Esophagus (tissue), 2 donors: ENCODE measurements around the gene CDKAL1. TPM values are rescaled to one million over a fixed set of nuclear protein-coding genes. Genes with fewer than 3 reads are reported as not detected.

Experiments
- H3K27ac ChIP-seq, 2 donors: one replicate each; pipeline ENCODE4 v1.5.1; 2013; ENCODE audit warnings: low read depth in 2 of 2, mild to moderate bottlenecking in 2 of 2, inconsistent platforms in 1 of 2, low read length in 1 of 2, moderate library complexity in 1 of 2
- H3K27me3 ChIP-seq, 2 donors: one replicate each; pipeline ENCODE4 v1.6.1; 2013; ENCODE audit warnings: low read length in 2 of 2, control low read depth in 1 of 2, mild to moderate bottlenecking in 1 of 2; ENCODE audit not compliant: insufficient read depth in 2 of 2, control insufficient read depth in 1 of 2
- H3K36me3 ChIP-seq, 2 donors: one replicate each; pipeline ENCODE4 v1.6.1; 2013; ENCODE audit warnings: low read length in 1 of 2; ENCODE audit not compliant: control insufficient read depth in 2 of 2, insufficient read depth in 2 of 2
- H3K4me1 ChIP-seq, 2 donors: one replicate each; pipeline ENCODE4 v1.6.1; 2013; ENCODE audit warnings: low read length in 1 of 2; ENCODE audit not compliant: control insufficient read depth in 2 of 2, insufficient read depth in 2 of 2
- H3K4me3 ChIP-seq, 2 donors: one replicate each; pipeline ENCODE4 v1.5.1; 2013; ENCODE audit warnings: low read length in 2 of 2, mild to moderate bottlenecking in 2 of 2, low read depth in 1 of 2, moderate library complexity in 1 of 2
- H3K9me3 ChIP-seq, 2 donors: one replicate each; pipeline ENCODE4 v1.6.1; 2013; ENCODE audit warnings: mild to moderate bottlenecking in 2 of 2, low read depth in 1 of 2, low read length in 1 of 2, moderate library complexity in 1 of 2; ENCODE audit not compliant: control insufficient read depth in 2 of 2, insufficient read depth in 1 of 2
- WGBS, 2 donors: extraction: QIAGEN DNeasy Blood & Tissue Kit; methylation state at CpG; one replicate each; pipeline ENCODE4 v1.1.7; 2013; 5-methylcytosine and 5-hydroxymethylcytosine counted together
- polyA plus RNA-seq, 2 donors: library from polyadenylated mRNA; stranded (reverse); fragments of 200-250 nt; gene quantifications; one replicate each; pipeline ENCODE4 v1.2.3, GENCODE V29; 2013
- donor health status: healthy with polysubstance abuse.
- donor health status: Bipolar disorder and iron deficiency.

CDKAL1 gene
- polyA plus RNA-seq, 2 donors = 3.5 TPM

- Histone ChIP-seq H3K4me1 (no peaks in the 10 kb centered on the region), H3K36me3 (no peaks in the 10 kb centered on the region), H3K27ac (no peak overlapping the region), H3K27me3 (no peaks in the 10 kb centered on the region), H3K4me3 (no peak overlapping the region), H3K9me3 (no peaks in the 10 kb centered on the region)
- 77 to 81% methylated on average over 8 of the region's 8 CpGs for WGBS, 2 donors
Measured at GRCh38 chr6:21138336-21139069, 604.2 kb downstream of the CDKAL1 start.

GRCh38 chr6:21140966-21141365 is 606.7 kb downstream of the CDKAL1 start:
- Histone ChIP-seq H3K36me3 (no peaks in the 10 kb centered on the region), H3K4me1 (no peaks in the 10 kb centered on the region), H3K27me3 (no peaks in the 10 kb centered on the region), H3K27ac (no peak overlapping the region), H3K4me3 (no peak overlapping the region), H3K9me3 (no peaks in the 10 kb centered on the region)
- WGBS, 2 donors = 96 to 98% methylated on average over 6 of the region's 6 CpGs

- H3K4me1 ChIP-seq = no peaks in the 10 kb centered on the region
- 97 to 100% methylated on average over 1 of the region's 1 CpG for WGBS, 2 donors
Measured at GRCh38 chr6:21141616-21142303, 607.5 kb downstream of the CDKAL1 start.

GRCh38 chr6:21142741-21143140 is 608.5 kb downstream of the CDKAL1 start:
- Histone ChIP-seq H3K27ac (no peak overlapping the region), H3K4me3 (no peak overlapping the region), H3K27me3 (no peaks in the 10 kb centered on the region), H3K36me3 (no peaks in the 10 kb centered on the region), H3K4me1 (no peaks in the 10 kb centered on the region), H3K9me3 (no peaks in the 10 kb centered on the region)
- 83 to 87% methylated on average over 3 of the region's 3 CpGs for WGBS, 2 donors

More at GRCh38 chr6:21141616-21142303, 607.5 kb downstream of the CDKAL1 start:
- Histone ChIP-seq H3K27ac (no peak overlapping the region), H3K27me3 (no peaks in the 10 kb centered on the region), H3K4me3 (no peak overlapping the region), H3K36me3 (no peaks in the 10 kb centered on the region), H3K9me3 (no peaks in the 10 kb centered on the region)

GRCh38 chr6:21143645-21144044 is 609.4 kb downstream of the CDKAL1 start:
- WGBS, 2 donors = 83 to 93% methylated on average over 4 of the region's 4 CpGs
- Histone ChIP-seq H3K4me1 (no peaks in the 10 kb centered on the region), H3K9me3 (no peaks in the 10 kb centered on the region), H3K27me3 (no peaks in the 10 kb centered on the region), H3K36me3 (no peaks in the 10 kb centered on the region), H3K27ac (no peak overlapping the region), H3K4me3 (no peak overlapping the region)

GRCh38 chr6:21144928-21145327 is 610.7 kb downstream of the CDKAL1 start:
- H3K27me3 ChIP-seq = no peaks in the 10 kb centered on the region
- no peaks in the 10 kb centered on the region for H3K36me3 ChIP-seq
- no peak overlapping the region for H3K4me3 ChIP-seq
- no peaks in the 10 kb centered on the region for H3K9me3 ChIP-seq
- 87 to 88% methylated on average over 2 of the region's 2 CpGs for WGBS, 2 donors
- H3K27ac ChIP-seq = no peak overlapping the region
- H3K4me1 ChIP-seq = no peaks in the 10 kb centered on the region

GRCh38 chr6:21147995-21148394 is 613.7 kb downstream of the CDKAL1 start:
- H3K36me3 ChIP-seq = no peaks in the 10 kb centered on the region
- no peak overlapping the region for H3K27ac ChIP-seq
- no peaks in the 10 kb centered on the region for H3K4me1 ChIP-seq
- H3K27me3 ChIP-seq = no peaks in the 10 kb centered on the region
- H3K9me3 ChIP-seq = no peaks in the 10 kb centered on the region
- WGBS, 2 donors = 72 to 89% methylated on average over 2 of the region's 2 CpGs
- no peak overlapping the region for H3K4me3 ChIP-seq

- H3K27ac ChIP-seq = no peak overlapping the region
- no peaks in the 10 kb centered on the region for H3K27me3 ChIP-seq
- WGBS, 2 donors = 84 to 90% methylated on average over 6 of the region's 6 CpGs
- H3K9me3 ChIP-seq = no peaks in the 10 kb centered on the region
- no peaks in the 10 kb centered on the region for H3K4me1 ChIP-seq
- no peak overlapping the region for H3K4me3 ChIP-seq
- no peaks in the 10 kb centered on the region for H3K36me3 ChIP-seq
Measured at GRCh38 chr6:21149470-21149869, 615.2 kb downstream of the CDKAL1 start.

- Histone ChIP-seq H3K4me1 (no peaks in the 10 kb centered on the region), H3K27me3 (no peaks in the 10 kb centered on the region), H3K36me3 (no peaks in the 10 kb centered on the region), H3K4me3 (no peak overlapping the region), H3K27ac (no peak overlapping the region), H3K9me3 (no peaks in the 10 kb centered on the region)
- 90% methylated on average over 1 of the region's 1 CpG for WGBS, 2 donors
Measured at GRCh38 chr6:21150667-21151066, 616.4 kb downstream of the CDKAL1 start.

- no peaks in the 10 kb centered on the region for H3K9me3 ChIP-seq
- no peak overlapping the region for H3K4me3 ChIP-seq
- no peak overlapping the region for H3K27ac ChIP-seq
- no peaks in the 10 kb centered on the region for H3K4me1 ChIP-seq
- H3K36me3 ChIP-seq = no peaks in the 10 kb centered on the region
- no peaks in the 10 kb centered on the region for H3K27me3 ChIP-seq
- 79 to 80% methylated on average over 5 of the region's 5 CpGs for WGBS, 2 donors
Measured at GRCh38 chr6:21151119-21151518, 616.9 kb downstream of the CDKAL1 start.
